GM12865 (cell line): ENCODE data around the gene RHBDL3.
"Not testable (repeated sequence)": the region's sequence is repeated elsewhere in the genome, so short reads cannot be mapped to it uniquely, and the experiment has no call there.

ENCODE experiments used
- DNase-seq: peaks from one replicate; pipeline ENCODE4 v3.0.0; 2010; ENCODE audit warnings: low read depth
- H3K4me3 ChIP-seq: 2 replicates; pipeline ENCODE4 v1.5.1; 2011; ENCODE audit warnings: mild to moderate bottlenecking, low read depth, low read length, control low read depth
- CTCF ChIP-seq: IDR thresholded peaks from 2 replicates; pipeline ENCODE4 v1.5.1; 2011; ENCODE audit warnings: low read length, control low read depth, low read depth, inconsistent platforms; ENCODE audit not compliant: insufficient read depth; ENCODE audit errors: missing control alignments

The RHBDL3 gene

DNA sequence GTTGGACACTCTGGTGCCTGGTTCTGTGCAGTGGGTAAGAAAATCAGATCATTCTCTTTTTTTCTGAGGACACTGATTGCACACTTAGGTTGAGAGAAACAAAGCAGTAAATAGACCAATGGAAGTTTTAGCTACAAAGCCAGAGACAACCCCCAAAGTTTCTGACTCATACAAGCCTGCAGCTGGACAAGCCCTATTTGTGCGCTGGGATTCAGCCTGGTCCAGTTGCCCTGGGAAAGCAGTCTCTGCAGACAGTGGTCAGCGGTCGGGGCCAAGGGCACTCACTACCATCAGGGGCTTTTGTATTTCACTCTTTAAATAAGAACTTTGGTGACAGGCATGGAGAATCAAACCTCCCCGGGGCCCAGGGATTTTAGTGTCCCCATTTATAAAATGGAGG is 6.0 kb upstream of the RHBDL3 start:
- no peak overlapping the region for H3K4me3 ChIP-seq
- no peak for DNase-seq
- no peak for TF ChIP-seq CTCF

DNA sequence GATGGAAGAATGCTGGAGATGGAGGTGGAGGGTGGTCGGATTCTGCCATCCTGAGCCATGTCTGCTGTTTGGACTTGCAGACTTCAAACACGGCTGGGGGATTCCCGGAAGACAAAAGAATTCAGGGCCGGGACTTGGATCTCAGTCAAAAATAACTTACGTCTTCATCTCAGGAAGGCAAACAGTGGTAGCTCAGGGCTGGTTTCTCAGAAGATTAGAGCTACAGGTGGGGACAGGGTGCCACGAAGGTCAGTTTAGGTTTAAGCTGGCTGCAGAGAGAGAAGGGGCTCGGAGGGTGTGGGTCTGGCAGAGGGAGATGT is 4.3 kb upstream of the RHBDL3 start:
- H3K4me3 ChIP-seq, result no peak overlapping the region
- no peak for TF ChIP-seq CTCF
- no peak for DNase-seq

DNA sequence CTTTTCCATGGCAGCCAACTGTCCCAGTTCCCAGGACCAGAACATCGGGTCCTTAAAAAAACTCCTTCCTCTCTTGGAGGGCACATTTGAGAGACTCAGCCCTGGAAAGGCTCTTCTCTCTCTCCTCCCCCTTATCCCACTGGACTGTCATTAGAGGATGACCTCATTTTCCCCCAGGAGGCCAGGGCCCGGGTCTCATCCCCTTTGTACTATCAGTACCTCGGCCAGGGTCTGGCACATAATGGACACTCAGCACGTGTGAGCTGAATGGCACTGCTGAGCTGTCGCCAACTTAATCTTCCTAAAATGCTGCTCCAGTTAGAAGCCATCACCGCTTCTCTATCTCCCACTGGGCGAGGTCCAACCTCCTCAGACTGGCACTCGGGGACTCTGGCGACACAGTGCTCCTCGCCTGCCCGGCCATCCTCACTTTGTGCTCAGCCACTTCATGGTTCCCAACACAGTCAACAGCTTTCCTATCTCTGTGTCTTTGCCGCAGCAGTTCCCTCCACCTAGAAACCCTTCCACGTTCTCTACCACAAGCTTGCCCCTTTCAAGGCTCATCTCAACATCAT is 3.6 kb upstream of the RHBDL3 start:
- TF ChIP-seq CTCF, result no peak
- no peak overlapping the region for H3K4me3 ChIP-seq
- DNase-seq, result no peak

DNA sequence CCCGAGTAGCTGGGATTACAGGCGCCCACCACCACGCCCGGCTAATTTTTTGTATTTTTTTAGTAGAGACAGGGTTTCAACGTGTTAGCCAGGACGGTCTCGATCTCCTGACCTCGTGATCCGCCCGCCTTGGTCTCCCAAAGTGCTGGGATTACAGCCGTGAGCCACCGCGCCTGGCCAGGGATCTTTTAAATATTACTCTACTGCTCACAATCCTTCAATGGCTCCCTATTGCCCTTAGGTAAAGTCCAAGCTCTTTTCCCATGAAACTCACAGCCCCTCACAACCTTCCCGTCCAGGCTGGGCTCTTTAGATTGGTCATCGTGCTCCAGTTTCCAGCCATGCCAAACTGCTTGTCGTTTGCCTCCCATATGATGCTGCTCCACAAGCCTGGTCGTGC is 2.1 kb upstream of the RHBDL3 start:
- not testable (repeated sequence) for H3K4me3 ChIP-seq, DNase-seq

GRCh38 chr17:32264140-32264799 is 1.4 kb upstream of the RHBDL3 start:
- DNase-seq, result no peak
- H3K4me3 ChIP-seq, result no peak overlapping the region
- TF ChIP-seq CTCF, result no peak

GRCh38 chr17:32264823-32265191 is 825 bp upstream of the RHBDL3 start:
- no peak for DNase-seq
- TF ChIP-seq CTCF, result no peak
- H3K4me3 ChIP-seq, result no peak overlapping the region

DNA sequence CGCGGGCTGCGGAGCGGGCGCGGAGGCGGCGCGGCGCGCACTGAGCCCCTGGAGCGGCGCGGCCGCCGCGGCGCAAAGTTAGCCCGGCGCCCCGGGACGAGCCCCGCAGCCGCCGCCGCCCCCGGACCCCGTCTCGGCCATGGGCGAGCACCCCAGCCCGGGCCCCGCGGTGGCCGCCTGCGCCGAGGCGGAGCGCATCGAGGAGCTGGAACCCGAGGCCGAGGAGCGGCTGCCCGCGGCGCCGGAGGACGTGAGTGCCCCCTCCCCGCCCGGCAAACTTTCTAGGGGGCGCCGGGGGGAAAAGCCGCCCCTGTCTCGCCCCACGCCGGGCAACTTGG is 388 bp downstream of the RHBDL3 start:
- no peak for TF ChIP-seq CTCF
- DNase-seq, result no peak
- peak overlapping the region; percentile 38; the same call in 1 of the 2 replicates for H3K4me3 ChIP-seq
